GM21360 (cell line): Measurements from ENCODE around the gene MYBPC1.
"Not testable (repeated sequence)": the region's sequence is repeated elsewhere in the genome, so short reads cannot be mapped to it uniquely, and the experiment has no call there.

Experiments
- ATAC-seq: cut with Tn5 transposase; IDR thresholded peaks from one replicate; pipeline ENCODE4 v1.9.1; 2021; ENCODE audit warnings: mild to moderate bottlenecking, moderate library complexity; ENCODE audit not compliant: unreplicated experiment

The MYBPC1 gene

DNA sequence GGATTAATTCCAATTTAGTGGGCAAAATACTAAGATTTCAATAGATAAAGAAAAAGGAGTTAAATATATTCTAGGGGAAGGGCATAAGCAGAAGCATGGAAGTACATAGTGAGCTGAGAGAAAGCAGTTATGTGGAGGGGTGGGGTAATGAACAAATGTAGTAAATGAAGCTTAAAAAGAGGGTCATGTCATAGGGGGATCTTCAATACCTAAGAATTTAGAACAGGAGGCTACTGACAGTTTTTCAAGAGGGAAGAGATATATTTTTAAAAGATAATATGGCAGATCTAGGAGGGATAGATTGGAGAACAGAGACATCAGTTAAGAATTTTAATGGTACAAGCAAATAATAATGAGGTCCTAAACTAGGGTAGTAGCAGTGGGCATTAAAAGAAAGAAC lies 135.1 kb downstream of the MYBPC1 start:
- no peak for ATAC-seq

DNA sequence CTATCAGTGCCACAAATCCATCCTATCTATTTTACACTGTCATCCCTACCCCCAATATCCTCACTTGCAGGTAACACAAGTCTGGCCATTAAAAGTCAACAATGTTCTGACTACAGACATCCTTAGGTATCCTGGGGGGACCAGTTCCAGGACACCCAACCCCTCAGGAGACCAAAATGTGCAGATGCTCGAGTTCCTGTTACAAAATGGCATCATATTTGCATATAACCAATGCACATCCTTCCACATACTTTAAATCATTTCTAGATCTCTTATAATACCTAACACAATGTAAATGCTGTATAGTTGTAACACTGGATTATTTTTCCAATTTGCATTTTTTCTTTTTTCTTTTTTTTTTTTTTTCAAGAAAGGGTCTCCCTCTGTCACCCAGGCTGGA lies 137.5 kb downstream of the MYBPC1 start:
- no peak for ATAC-seq

DNA sequence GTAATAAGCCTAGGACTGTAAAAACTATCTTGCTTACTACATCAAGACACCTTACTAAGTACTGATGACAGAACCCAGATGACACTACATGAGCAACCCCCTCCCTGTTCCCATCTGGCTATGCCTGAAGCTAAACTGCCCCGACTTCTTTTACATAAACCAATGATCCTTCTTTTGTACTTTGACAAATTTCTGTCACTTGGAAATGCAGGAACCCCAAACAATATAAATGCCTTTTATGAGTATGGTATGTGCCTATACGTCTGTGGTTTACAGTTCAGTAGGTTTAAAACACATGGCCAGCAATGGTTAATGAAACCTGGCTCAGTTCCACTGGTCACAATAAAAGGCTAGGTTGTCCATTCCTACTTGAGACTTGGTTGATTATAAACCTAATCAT lies 138.4 kb downstream of the MYBPC1 start:
- no peak for ATAC-seq

DNA sequence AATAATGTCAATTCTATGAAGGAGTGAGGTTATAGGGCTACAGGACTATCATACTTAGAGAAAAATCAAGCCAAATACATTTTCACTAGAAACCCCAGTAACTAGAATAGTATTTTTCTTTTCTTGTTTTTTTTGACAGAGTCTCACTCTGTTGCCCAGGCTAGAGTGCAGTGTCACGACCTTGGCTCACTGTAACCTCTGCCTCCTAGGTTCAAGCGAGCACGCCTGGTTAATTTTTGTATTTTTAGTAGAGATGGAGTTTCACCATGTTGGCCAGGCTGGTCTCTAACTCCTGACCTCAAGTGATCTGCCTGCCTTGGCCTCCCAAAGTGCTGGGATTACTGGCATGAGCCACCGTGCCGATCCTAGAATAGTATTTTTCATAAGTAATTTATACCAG lies 139.7 kb downstream of the MYBPC1 start:
- not testable (repeated sequence) for ATAC-seq
